NCI-H2107 treated with DMSO at 0.1 percent for 48 hours (cell line): ENCODE measurements around the gene RNFT2.
A peak's percentile ranks its signal among the peaks of the same experiment; 100 is the strongest.
"Not testable (repeated sequence)": the region's sequence is repeated elsewhere in the genome, so short reads cannot be mapped to it uniquely, and the experiment has no call there.

Experiments
- DNase-seq: peaks from one replicate; lab custom pipeline; 2025; ENCODE audit not compliant: unreplicated experiment; lab: John Stamatoyannopoulos, UW

Gene RNFT2

DNA sequence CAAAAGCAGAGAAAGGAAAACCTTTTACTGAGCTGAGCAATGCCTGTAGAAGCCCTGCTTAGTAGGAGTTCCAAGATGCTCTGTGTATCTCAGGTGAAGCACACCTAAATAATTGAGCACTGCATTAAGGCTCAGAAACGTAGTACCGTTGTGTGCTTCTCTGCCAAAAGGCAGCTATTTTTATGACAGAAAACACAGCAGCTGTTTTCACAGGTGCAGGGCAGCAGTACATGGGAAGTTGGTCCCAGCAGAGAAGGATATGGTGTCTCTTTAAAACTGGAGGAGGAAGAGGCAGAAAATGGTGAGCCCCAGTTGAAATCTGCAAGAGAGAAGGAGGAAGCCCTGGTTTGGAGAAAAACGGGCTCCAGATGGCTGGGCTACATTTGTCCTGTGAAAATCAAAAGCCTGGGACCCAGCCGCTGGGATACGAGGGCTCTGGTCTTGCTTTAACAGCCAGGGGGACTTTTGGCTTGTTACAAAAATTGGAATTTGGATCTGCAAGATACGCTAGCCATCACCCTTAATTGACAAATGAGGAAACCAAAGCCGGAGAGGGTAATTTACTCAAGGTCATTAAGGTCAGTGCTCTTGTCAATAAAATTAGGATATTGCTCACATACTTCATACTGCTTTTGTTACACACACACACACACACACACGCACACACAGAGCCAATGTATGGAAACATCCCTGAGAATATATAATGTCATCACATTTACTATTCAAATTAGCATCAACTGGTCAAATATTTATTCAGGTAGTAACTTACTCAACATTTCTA is 27.6 kb upstream of the RNFT2 start:
- peak; percentile 25 for DNase-seq

DNA sequence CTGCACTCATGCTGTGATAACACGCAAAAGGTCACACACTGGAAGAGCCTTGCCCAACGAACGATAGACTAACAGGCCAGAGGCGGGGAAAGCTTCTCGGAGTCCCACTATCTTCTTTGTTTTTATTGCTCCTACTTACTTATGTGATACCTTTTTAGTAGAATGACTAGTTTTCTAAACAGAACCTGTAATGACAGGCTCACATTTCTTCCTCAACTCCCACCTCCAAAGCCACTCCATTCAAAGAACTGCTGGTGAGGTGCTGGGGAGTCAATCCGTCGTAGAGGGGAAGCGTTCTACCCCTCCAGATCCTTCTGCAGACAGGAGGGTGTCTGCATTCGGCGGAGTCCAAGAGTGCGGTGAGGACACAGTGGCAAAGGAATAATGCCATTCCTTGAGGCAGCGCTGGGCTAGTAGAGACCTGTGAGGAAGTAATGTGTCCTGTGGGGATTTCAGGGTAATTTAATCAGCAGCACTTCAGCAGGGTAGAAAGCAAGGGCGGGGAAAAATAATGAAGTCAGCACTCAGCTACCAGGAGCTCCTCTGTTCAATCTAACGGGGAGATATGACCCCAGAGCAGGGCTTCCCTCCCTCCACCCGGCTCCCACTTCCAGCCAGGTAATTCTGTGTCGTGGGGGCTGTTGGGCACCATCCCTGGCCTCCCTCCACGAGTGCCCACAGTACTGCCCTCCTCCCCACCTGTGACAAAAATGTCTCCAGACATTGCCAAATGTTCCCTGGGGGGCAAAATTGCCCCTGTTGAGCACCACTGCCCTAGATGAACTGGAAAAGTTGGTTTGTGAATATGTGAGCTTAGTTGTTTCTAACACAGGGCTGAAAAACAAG is 25.4 kb upstream of the RNFT2 start:
- peak; percentile 90 for DNase-seq

DNA sequence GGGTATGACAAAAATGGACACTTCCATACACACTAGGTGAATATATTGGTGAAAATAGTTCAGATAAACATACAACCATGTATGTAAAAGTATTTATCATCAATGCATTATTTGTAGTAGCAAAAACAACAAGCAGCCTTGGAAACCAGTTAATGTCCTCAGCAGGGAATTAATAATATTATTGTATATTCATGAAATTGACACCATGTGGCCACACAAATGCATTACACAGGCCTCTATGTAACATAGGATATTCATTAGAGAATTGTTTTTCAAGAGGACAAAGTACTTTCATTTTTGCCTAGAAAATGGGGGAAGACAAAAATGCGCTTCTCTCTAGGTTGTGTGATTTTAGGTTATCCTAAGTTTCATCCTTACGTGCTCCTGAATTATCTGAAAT is 24.6 kb upstream of the RNFT2 start:
- DNase-seq, result no peak

DNA sequence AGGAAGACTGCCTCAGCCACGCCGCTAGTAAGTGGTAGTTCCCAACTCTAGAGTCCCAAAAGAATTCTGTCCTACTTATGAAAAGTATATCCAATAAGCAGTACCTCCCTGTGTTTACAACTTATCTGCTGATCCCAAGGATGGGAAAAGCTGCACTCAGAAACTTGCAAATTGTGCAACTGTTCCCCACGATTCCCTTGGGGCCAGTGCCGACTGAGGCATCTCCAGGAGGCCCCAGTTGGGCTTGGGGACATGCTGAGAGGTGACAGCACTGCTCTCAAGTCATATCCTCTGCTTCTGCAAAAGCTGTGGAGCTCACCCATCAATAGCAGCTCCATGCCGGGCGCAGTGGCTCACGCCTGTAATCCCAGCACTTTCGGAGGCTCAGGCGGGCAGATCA is 23.9 kb upstream of the RNFT2 start:
- DNase-seq, result no peak

- no peak for DNase-seq
These were observed 20.4 kb upstream of the RNFT2 start for GRCh38 chr12:116717466-116718437.

DNA sequence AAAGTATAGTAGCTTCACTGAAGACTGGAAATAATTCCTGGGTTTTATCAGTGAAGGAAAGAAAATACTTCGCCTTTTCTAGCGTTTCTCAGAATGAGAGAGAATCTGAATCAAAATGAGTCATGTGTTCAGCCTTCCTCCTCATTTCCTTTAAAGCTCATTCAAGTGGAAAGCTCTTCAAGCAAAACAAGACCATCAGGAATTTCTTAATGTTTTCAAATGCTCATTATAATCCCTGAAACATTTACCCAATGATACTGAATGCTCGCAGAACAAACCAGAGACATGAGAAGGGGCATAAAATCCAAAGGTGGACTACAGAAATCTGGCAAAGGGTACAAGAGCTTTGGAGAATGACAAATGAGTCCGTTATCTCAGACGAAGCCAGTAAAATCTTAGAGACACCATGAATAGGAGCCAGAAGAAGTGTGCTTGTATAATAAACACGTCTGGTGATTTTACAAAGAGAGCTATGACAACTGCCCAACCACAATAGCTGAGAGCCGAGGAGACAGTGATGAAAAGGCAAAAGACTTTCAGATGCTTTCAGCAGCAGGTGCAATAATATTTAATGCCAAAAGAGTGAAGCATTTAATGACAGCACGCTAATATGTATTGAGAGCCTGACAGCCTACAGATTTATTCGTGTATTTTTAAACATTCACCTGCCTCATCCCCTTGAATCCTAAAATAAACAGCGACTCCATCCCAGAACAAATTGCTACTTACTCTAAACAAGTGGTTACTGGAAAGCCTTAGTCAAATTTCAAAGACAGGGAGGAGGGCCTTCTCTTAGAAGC is 19.3 kb upstream of the RNFT2 start:
- peak; percentile 95 for DNase-seq

- no peak for DNase-seq
These were observed 18.2 kb upstream of the RNFT2 start for GRCh38 chr12:116719731-116720528.

GRCh38 chr12:116722245-116722644 is 15.9 kb upstream of the RNFT2 start:
- DNase-seq, result no peak

DNA sequence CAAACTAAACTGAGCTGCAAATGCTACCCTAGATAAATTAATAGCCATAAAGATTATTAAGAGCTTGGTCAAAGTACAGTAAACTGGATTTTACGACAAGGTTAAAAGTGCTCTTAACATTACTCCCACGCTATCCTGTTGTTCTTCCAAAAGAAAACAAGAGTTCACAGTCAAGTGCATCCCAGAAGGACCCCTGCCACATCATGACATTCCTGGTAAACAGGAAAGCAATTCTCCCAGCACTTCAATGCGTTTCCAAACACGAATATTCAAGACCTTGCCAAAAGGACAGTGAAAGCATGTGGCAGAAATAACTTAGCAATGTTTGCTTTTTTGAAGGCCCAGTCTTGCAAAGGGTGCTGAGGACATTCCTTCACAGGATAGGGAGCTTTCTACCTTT is 11.4 kb upstream of the RNFT2 start:
- DNase-seq, result no peak

DNA sequence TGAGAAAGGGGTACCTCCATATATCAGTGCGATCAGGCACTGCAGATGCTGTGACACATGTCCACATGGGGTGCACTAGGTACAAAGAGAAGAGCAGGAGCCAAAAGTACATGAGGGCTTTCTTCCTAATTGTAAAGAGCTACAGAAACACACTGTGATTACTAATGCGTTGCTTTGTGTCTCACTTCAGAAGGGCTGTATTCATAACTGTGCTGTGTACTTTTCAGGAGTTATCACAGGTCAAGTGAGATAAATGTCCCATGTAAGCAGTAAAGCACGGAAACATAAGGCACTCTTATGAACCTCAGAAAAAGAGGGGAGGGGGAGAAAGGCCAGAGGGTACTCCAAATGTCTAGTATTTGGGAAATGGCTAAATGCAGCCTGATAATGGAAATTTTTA is 10.9 kb upstream of the RNFT2 start:
- no peak for DNase-seq

GRCh38 chr12:116727891-116728290 is 10.2 kb upstream of the RNFT2 start:
- no peak for DNase-seq

- DNase-seq, result no peak
These were observed 6.3 kb upstream of the RNFT2 start for GRCh38 chr12:116731801-116732200.

DNA sequence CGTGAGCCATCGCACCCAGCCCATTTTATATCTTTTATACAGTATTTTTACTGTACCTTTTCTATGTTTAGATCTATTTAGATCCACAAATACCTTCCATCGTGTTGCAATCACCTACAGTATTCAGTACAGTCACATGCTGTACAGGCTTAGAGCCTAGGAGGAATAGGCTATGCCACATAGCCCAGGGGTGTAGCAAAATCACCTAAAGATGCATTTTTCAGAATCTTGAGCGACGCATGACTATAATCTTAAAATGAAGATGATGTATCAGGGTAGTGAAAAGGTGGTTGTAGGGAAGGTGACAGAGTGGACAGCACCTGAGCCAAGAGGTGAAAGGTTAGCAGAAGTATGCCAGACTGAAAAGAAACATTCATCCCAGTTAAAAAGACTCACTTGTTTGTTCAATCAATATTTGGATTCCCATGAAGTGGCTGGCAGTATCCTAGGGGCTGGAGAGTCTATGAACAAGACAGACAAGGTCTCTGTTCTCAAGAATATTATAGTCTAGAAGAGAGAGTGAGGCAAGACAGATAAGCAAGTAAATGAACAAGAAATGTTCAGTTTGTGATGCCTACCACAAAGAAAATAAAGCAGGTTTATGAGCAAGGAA is 3.9 kb upstream of the RNFT2 start:
- DNase-seq, result no peak

DNA sequence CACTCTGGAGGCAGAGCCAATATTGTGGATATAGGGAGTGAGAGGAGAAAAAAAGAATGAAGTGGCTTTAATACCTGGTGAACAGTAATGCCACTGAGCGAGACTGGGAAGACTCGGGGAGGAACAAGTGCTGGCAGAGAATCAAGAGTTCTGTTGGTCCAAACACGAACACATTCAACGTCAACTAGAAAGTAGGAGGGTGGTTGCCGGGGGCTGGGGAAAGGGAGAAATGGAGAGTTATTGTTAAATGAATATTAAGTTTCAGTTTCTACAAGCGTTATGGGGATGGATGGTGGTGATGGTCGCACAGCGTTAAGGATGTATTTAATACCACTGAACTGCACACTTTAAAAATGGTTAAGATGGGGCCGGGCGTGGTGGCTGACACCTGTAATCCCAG is 3.0 kb upstream of the RNFT2 start:
- DNase-seq, result no peak

GRCh38 chr12:116735951-116736599 is 2.0 kb upstream of the RNFT2 start:
- DNase-seq, result peak; percentile 40

DNA sequence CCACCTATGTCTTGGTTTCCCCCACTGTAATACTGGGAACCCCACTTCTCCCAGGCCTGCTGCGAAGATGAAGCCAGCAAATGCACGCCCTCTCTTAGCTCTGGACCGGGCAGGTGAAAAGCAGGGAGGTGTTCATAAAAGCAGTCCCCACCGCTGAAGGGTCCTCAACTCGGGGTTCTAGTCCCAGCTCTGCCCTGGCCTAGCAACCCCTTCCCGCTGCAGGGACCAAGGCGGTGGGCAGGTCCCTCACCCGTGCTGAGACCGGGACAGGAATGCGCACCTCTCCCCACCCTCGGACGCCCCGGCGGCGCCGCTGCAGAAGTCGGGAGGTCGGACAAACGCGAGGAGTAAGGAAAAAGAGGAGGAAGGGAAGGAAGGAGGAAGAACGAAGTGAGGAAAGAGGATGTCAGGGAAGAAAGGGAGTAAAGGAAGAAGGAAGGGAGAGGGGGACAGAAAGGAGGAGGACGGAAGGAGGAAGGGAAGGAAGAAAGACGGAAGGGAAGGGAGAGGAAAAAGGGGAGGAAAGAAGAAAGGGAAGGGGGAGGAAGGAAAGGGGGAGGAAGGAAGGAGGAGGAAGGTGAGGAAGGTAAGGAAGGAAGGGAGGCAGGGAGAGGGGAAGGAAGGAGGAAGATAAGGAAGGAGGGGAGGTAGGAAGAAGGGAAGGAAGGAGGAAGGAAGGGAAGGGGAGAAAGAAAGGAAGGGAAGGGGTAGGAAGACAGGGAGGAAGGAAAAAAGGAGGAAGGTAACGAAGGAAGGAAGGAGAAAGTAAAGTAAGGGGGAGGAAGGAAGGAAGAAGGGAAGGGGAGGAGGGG is 947 bp upstream of the RNFT2 start:
- DNase-seq, result no peak

DNA sequence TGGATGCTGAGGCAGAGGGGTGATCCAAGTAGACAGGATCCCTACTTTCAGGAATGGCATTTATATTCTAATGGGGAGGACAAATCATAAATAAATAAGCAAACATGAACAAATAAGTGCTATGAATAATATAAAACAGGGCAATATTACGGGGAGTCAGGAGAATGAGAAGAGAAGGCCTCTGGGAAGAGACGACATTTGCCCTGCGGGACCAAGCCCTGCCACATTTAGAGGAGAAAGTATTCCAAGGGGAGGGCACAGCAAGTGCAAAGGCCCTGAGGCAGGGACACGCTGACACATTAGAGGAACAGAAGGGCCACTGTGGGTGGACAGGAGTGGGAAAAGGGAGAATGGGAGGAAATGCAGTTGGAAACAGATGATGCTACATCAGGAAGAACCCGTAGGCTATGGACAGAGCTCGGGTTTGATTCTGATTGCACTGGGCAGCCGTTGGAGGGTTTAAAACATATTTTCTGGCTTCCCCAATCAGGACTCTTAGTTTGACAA is 1.3 kb downstream of the RNFT2 start:
- DNase-seq, result no peak

- DNase-seq, result not testable (repeated sequence)
These were observed 4.7 kb downstream of the RNFT2 start for GRCh38 chr12:116742787-116743186.
